ENCODE results near the gene NR2F1. TPM values are rescaled to one million over a fixed set of nuclear protein-coding genes. Genes with fewer than 3 reads are reported as not detected.

Gene NR2F1
- total RNA-seq, 2 experiments from 2014 or later: not detected

- no peak for DNase-seq
- intact Hi-C loops (cut with micrococcal nuclease): no loop called here
- POLR2A ChIA-PET: no interaction called here
Observed at GRCh38 chr5:93611976-93612854, 29.2 kb downstream of the NR2F1 start.

GRCh38 chr5:93612855-93613243 is 29.8 kb downstream of the NR2F1 start:
- Mint-ChIP-seq H3K4me1 (ENCODE audit: low read depth) (peaks cover 9% of the 10 kb centered on the region), H3K4me3 (no peak overlapping the region), H3K27ac (no peak overlapping the region), H3K36me3 (peaks cover 3% of the 10 kb centered on the region), H3K9me3 (no peaks in the 10 kb centered on the region), H3K27me3 (peaks cover 65% of the 10 kb centered on the region)
- no peak for DNase-seq
- CTCF ChIA-PET: interaction anchor here (0.9 to 1.2 kb wide), 2 partner anchors 8 to 188 kb away, joined by 3 to 5 read pairs; no protein-coding TSS in a partner anchor
- intact Hi-C loops (cut with micrococcal nuclease): no loop called here
- POLR2A ChIA-PET: no interaction called here

More at GRCh38 chr5:93611976-93612854, 29.2 kb downstream of the NR2F1 start:
- CTCF ChIA-PET: interaction anchor here (0.9 to 1.2 kb wide), 2 partner anchors 9 to 189 kb away, joined by 3 to 5 read pairs; no protein-coding TSS in a partner anchor
- Mint-ChIP-seq H3K27me3 (peaks cover 72% of the 10 kb centered on the region), H3K36me3 (peaks cover 3% of the 10 kb centered on the region), H3K4me1 (ENCODE audit: low read depth) (peaks cover 15% of the 10 kb centered on the region), H3K27ac (no peak overlapping the region), H3K4me3 (no peak overlapping the region), H3K9me3 (no peaks in the 10 kb centered on the region)

- intact Hi-C loops (cut with micrococcal nuclease): no loop called here
- POLR2A ChIA-PET: no interaction called here
- H3K4me3 Mint-ChIP-seq: no peak overlapping the region
- H3K27me3 Mint-ChIP-seq: peaks cover 37% of the 10 kb centered on the region
- H3K27ac Mint-ChIP-seq: no peak overlapping the region
- CTCF ChIA-PET: no interaction called here
- peaks cover 19% of the 10 kb centered on the region for H3K4me1 Mint-ChIP-seq (ENCODE audit: low read depth)
- H3K36me3 Mint-ChIP-seq: peaks cover 2% of the 10 kb centered on the region
- no peaks in the 10 kb centered on the region for H3K9me3 Mint-ChIP-seq
- DNase-seq: no peak
Observed at GRCh38 chr5:93616538-93617174, 33.6 kb downstream of the NR2F1 start.

GRCh38 chr5:93620487-93621326 is 37.7 kb downstream of the NR2F1 start:
- H3K4me1 Mint-ChIP-seq (ENCODE audit: low read depth): peaks cover 32% of the 10 kb centered on the region
- H3K27ac Mint-ChIP-seq: peak overlapping the region; percentile 15
- peaks cover 19% of the 10 kb centered on the region for H3K27me3 Mint-ChIP-seq
- POLR2A ChIA-PET: no interaction called here
- CTCF ChIA-PET: interaction anchor here (0.8 to 2.8 kb wide), 7 partner anchors 8 to 278 kb away, joined by 3 to 11 read pairs (median 3); partner anchors contain the start of gene NR2F1-AS1
- intact Hi-C loops (cut with micrococcal nuclease): loop anchor here (2.0 to 10.0 kb wide), 3 partner anchors 38 to 494 kb away; partner anchors contain the start of gene NR2F1
- H3K36me3 Mint-ChIP-seq: no peaks in the 10 kb centered on the region
- peak overlapping the region; percentile 81 for H3K4me3 Mint-ChIP-seq
- peak; percentile 67 for DNase-seq
- no peaks in the 10 kb centered on the region for H3K9me3 Mint-ChIP-seq

GRCh38 chr5:93621327-93621798 is 38.3 kb downstream of the NR2F1 start:
- Mint-ChIP-seq H3K36me3 (no peaks in the 10 kb centered on the region), H3K4me1 (ENCODE audit: low read depth) (peaks cover 32% of the 10 kb centered on the region), H3K4me3 (peak overlapping the region; percentile 49), H3K9me3 (no peaks in the 10 kb centered on the region), H3K27ac (no peak overlapping the region), H3K27me3 (peaks cover 15% of the 10 kb centered on the region)
- ChIA-PET CTCF (interaction anchor here (0.5 to 2.8 kb wide), 7 partner anchors 9 to 278 kb away, joined by 3 to 11 read pairs (median 3); partner anchors contain the start of gene NR2F1-AS1), POLR2A (interaction anchor here (1.2 kb wide), 1 partner anchor 1172 kb away, joined by 3 read pairs; no protein-coding TSS in a partner anchor)
- intact Hi-C loops (cut with micrococcal nuclease): loop anchor here (2.0 to 10.0 kb wide), 3 partner anchors 39 to 493 kb away; partner anchors contain the start of gene NR2F1
- DNase-seq: no peak

- DNase-seq: peak; percentile 31
- Mint-ChIP-seq H3K27ac (no peak overlapping the region), H3K4me3 (no peak overlapping the region)
Observed at GRCh38 chr5:93622240-93622885, 39.3 kb downstream of the NR2F1 start.

GRCh38 chr5:93623153-93623552 is 40.1 kb downstream of the NR2F1 start:
- no peaks in the 10 kb centered on the region for H3K9me3 Mint-ChIP-seq
- peaks cover 15% of the 10 kb centered on the region for H3K27me3 Mint-ChIP-seq
- H3K4me3 Mint-ChIP-seq: no peak overlapping the region
- POLR2A ChIA-PET: interaction anchor here (0.6 kb wide), 1 partner anchor 1123 kb away, joined by 3 read pairs; no protein-coding TSS in a partner anchor
- no peaks in the 10 kb centered on the region for H3K36me3 Mint-ChIP-seq
- no peak overlapping the region for H3K27ac Mint-ChIP-seq
- peaks cover 32% of the 10 kb centered on the region for H3K4me1 Mint-ChIP-seq (ENCODE audit: low read depth)
- CTCF ChIA-PET: interaction anchor here (0.6 to 1.3 kb wide), 2 partner anchors 42 to 924 kb away, joined by 3 read pairs; partner anchors contain the start of gene NR2F1-AS1
- no peak for DNase-seq
- intact Hi-C loops (cut with micrococcal nuclease): loop anchor here (5.0 to 10.0 kb wide), 2 partner anchors 179 to 492 kb away; a partner anchor contains a TSS

More at GRCh38 chr5:93622240-93622885, 39.3 kb downstream of the NR2F1 start:
- H3K4me1 Mint-ChIP-seq (ENCODE audit: low read depth): peaks cover 32% of the 10 kb centered on the region
- peaks cover 15% of the 10 kb centered on the region for H3K27me3 Mint-ChIP-seq
- intact Hi-C loops (cut with micrococcal nuclease): loop anchor here (5.0 to 10.0 kb wide), 2 partner anchors 180 to 492 kb away; a partner anchor contains a TSS
- H3K9me3 Mint-ChIP-seq: no peaks in the 10 kb centered on the region
- no peaks in the 10 kb centered on the region for H3K36me3 Mint-ChIP-seq
- POLR2A ChIA-PET: interaction anchor here (1.2 kb wide), 1 partner anchor 1171 kb away, joined by 3 read pairs; no protein-coding TSS in a partner anchor
- CTCF ChIA-PET: interaction anchor here (0.5 to 2.8 kb wide), 5 partner anchors 15 to 179 kb away, joined by 3 to 11 read pairs (median 3); partner anchors contain the start of gene NR2F1-AS1

GRCh38 chr5:93626801-93627200 is 43.8 kb downstream of the NR2F1 start:
- Mint-ChIP-seq H3K4me3 (no peak overlapping the region), H3K27me3 (peaks cover 7% of the 10 kb centered on the region), H3K36me3 (no peaks in the 10 kb centered on the region), H3K27ac (no peak overlapping the region), H3K4me1 (ENCODE audit: low read depth) (peaks cover 17% of the 10 kb centered on the region), H3K9me3 (no peaks in the 10 kb centered on the region)
- ChIA-PET CTCF (no interaction called here), POLR2A (no interaction called here)
- intact Hi-C loops (cut with micrococcal nuclease): loop anchor here (10.0 kb wide), 1 partner anchor 488 kb away; a partner anchor contains a TSS
- DNase-seq: no peak

GRCh38 chr5:93632327-93632726 is 49.3 kb downstream of the NR2F1 start:
- Mint-ChIP-seq H3K9me3 (no peaks in the 10 kb centered on the region), H3K4me1 (ENCODE audit: low read depth) (no peaks in the 10 kb centered on the region), H3K4me3 (no peak overlapping the region), H3K36me3 (peaks cover 7% of the 10 kb centered on the region), H3K27ac (no peak overlapping the region), H3K27me3 (no peaks in the 10 kb centered on the region)
- ChIA-PET CTCF (no interaction called here), POLR2A (no interaction called here)
- no peak for DNase-seq
- intact Hi-C loops (cut with micrococcal nuclease): no loop called here

GRCh38 chr5:93635991-93636390 is 53.0 kb downstream of the NR2F1 start:
- DNase-seq: no peak
- ChIA-PET CTCF (no interaction called here), POLR2A (no interaction called here)
- intact Hi-C loops (cut with micrococcal nuclease): no loop called here
- H3K4me3 Mint-ChIP-seq: no peak overlapping the region
- H3K36me3 Mint-ChIP-seq: peaks cover 7% of the 10 kb centered on the region
- no peaks in the 10 kb centered on the region for H3K9me3 Mint-ChIP-seq
- H3K27me3 Mint-ChIP-seq: no peaks in the 10 kb centered on the region
- H3K27ac Mint-ChIP-seq: no peak overlapping the region
- H3K4me1 Mint-ChIP-seq (ENCODE audit: low read depth): no peaks in the 10 kb centered on the region

- ChIA-PET CTCF (no interaction called here), POLR2A (no interaction called here)
- H3K27me3 Mint-ChIP-seq: no peaks in the 10 kb centered on the region
- no peak overlapping the region for H3K27ac Mint-ChIP-seq
- no peaks in the 10 kb centered on the region for H3K4me1 Mint-ChIP-seq (ENCODE audit: low read depth)
- peaks cover 7% of the 10 kb centered on the region for H3K36me3 Mint-ChIP-seq
- no peaks in the 10 kb centered on the region for H3K9me3 Mint-ChIP-seq
- intact Hi-C loops (cut with micrococcal nuclease): no loop called here
- no peak overlapping the region for H3K4me3 Mint-ChIP-seq
- DNase-seq: no peak
Observed at GRCh38 chr5:93636837-93637236, 53.8 kb downstream of the NR2F1 start.
